H1 (cell line): ENCODE data around the gene SYDE1. TPM values are rescaled to one million over a fixed set of nuclear protein-coding genes. Genes with fewer than 3 reads are reported as not detected.

Experiments
- BCL11A ChIP-seq, 2 experiments: IDR thresholded peaks; one replicate each; pipeline ENCODE4 v1.6.1; 2011; ENCODE audit warnings: low read depth in 2 of 2, low read length in 2 of 2, mild to moderate bottlenecking in 2 of 2
- E2F6 ChIP-seq: IDR thresholded peaks from 2 replicates; pipeline ENCODE4 v1.6.1; 2012; ENCODE audit warnings: inconsistent platforms
- KDM4A ChIP-seq: IDR thresholded peaks from one replicate; pipeline ENCODE4 v1.7.1; 2012; ENCODE audit warnings: low read depth, mild to moderate bottlenecking, moderate library complexity, low read length, inconsistent platforms; ENCODE audit not compliant: severe bottlenecking
- USF2 ChIP-seq: IDR thresholded peaks from 2 replicates; pipeline ENCODE4 v1.6.1; 2011; ENCODE audit warnings: low read length, improper control_type of control experiment
- polyA plus RNA-seq, 7 experiments: library from polyadenylated mRNA; depleted of rRNA in 3 of 7; stranded (reverse) in 5 of 7; unstranded in 2 of 7; fragments of >200 nt in 5 of 7; fragments of 200-250 nt in 2 of 7; gene quantifications; 1 replicate in 5 of 7; 2 replicates in 1 of 7; 4 replicates in 1 of 7; pipeline versions ENCODE4 v1.2.1 to v1.2.3, GENCODE V29; 2011 to 2013; ENCODE audit warnings: missing spikeins in 2 of 7, mixed read lengths in 2 of 7
- total RNA-seq: library from RNA; stranded (reverse); fragmentation: NEBNext Ultra II Directional; extraction: Animal tissue kit (Norgen Biotek cat#: 25700); gene quantifications from 2 replicates; pipeline ENCODE4 v1.2.1, GENCODE V29; 2021

Gene SYDE1
- total and polyA plus RNA-seq, 2 of the 8 experiments (the other 6 are each of a cell fraction or from before 2014, with no cell fraction given) = 12.0 to 16.8 TPM

- TF ChIP-seq USF2 = no peak
- TF ChIP-seq E2F6 = no peak
- TF ChIP-seq BCL11A (IDR thresholded peaks at IDR 0.05; ENCODE audit: low read depth in 2 of 2, low read length in 2 of 2) = no peak
- no peak for TF ChIP-seq KDM4A
These were observed 3.2 kb downstream of the SYDE1 start (continued) for GRCh38 chr19:15110418-15110815.
